GM18870 (cell line): Measurements from ENCODE around the gene MRPS23.

ENCODE experiments used
- ATAC-seq: cut with Tn5 transposase; IDR thresholded peaks from one replicate; pipeline ENCODE4 v1.9.1; 2021; ENCODE audit warnings: moderate library complexity; ENCODE audit not compliant: unreplicated experiment

Gene MRPS23

DNA sequence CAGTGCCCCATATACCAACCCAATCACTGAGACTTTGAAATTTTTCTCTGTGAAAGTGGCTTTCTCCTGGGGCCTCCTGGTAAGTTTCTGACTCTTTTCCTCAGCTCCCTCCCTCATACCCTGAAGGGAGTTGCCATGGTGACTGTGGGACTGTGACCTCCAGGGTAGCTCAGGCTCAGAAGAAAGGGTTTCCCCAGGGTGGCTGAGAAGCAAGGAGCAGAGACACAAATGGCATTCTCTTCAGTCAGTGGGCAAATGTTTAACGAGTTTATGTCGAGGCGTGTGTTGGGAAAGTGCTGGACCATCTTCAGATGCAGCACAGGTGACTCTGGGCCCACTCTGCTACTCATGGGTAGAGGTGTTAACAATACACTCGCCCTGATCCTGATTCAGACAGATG is 46.8 kb downstream of the MRPS23 start:
- no peak for ATAC-seq

DNA sequence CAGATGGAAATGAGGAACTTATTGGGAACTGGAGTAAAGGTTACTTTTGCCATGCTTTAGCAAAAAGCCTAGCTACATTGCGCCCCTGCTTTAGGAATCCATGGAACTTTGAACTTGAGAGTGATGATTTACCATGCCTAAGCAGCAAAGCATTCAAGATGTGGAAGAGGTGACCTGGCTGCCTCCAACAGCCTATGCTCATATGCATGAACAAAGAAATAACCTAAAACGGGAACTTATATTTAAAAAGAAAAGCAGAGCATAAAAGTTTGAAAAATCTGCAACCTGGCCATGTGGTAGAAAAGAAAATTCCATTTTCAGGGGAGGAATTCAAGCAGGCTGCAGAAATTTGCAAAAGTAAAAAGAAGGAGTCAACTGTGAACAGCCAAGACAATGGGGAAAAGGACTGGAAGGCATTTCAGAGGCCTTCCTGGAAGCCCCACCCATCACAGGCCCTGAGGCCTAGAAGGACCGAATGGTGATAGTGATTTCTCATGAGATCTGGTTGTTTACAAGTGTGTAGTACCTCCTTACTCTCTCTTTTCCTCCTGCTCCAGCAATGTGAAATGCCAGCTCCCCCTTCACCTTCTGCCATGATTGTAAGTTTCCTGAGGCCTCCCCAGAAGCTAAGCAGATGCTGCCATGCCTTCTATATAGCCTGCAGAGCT is 48.7 kb downstream of the MRPS23 start:
- ATAC-seq, result no peak

DNA sequence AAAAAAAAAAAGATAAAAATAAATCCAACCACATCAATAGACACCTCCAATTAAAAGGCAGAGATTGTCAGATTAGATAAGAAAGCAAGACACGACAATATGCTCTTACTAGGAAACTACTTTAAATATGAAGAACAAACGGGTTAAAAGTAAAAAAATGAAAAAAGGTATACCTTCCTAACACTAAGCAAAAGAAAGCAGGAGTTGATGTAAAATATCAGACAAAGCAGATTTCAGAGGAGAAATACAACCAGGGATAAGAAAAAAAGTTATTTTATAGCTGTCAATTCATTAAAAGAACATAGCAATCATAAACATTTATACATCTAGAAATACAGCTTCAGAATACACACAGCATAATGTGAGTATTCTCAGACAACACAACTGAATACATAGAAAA is 55.0 kb downstream of the MRPS23 start:
- no peak for ATAC-seq

DNA sequence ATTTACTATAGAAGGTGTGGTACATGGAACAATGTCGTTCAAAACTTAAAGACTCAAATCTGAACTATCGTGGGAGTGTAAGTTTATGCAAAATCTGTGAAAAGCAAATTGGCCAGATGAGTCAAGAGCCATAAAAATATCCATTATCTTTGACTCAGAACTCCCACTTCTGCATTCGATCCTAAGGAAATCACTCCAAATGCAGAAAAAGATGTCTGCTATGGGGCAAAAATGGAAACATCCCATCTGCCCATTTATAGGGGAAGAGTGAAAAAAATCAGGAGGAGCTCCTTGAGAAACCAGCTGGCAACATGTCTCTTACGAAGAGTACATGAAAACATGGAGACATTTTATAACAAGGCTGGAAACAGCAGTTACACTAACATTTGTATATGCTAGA is 61.1 kb downstream of the MRPS23 start:
- no peak for ATAC-seq

DNA sequence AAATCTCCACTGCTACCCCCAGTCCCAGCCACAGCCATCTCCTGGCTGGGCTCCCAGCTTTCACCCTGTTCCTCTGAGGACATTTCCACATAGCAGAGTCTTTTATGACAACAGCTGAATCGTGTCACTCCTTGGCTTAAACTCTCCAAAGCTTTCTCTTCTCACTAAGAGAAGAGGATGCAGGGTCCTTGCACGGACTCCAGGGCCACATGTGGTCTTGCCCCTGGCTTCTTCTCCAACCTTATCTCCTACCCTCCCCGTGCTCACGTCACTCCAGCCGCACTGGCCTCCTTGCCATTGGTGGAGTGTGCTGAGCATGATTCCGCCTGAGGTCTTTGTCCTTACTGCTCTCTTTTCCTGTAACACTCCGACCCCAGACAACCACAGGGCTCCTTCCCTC is 64.8 kb downstream of the MRPS23 start:
- ATAC-seq, result no peak
